ENCODE data around the gene ARMC10. TPM values are rescaled to one million over a fixed set of nuclear protein-coding genes. Genes with fewer than 3 reads are reported as not detected.

The ARMC10 gene
- polyA plus RNA-seq, 1 donor from 2014 or later = 28.8 TPM

DNA sequence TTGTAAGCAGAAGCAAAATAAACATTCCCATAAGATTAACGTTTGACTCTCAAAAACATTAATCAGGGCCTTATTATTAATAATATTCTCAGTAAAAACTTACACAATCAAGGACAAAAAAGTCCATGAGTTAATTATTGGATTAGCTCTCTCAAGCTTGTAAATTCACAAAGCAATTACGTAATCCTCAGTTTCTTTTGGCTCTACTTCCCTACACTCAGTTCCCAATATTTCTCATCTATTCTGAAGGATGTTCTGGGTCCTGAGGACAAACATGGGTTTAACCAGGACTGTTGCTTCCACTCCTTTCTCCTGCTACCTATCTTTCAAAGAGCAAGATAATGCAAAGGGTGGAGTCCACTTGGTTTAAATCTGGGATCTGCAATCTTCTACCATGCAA is 15.5 kb upstream of the ARMC10 start:
- Histone ChIP-seq H3K9me2 (ENCODE audit: insufficient read depth, low read length) (no peaks in the 10 kb centered on the region), H3K27me3 (ENCODE audit: insufficient read depth, low read depth, low read length) (no peaks in the 10 kb centered on the region), H4K20me1 (ENCODE audit: insufficient read depth) (no peaks in the 10 kb centered on the region), H3K36me3 (ENCODE audit: insufficient read depth, low read length) (no peaks in the 10 kb centered on the region), H3K4me3 (ENCODE audit: low read length) (no peak overlapping the region), H3K79me2 (replicated peaks; ENCODE audit: insufficient read depth, low read length) (no peaks in the 10 kb centered on the region), H3K4me2 (ENCODE audit: low read length) (no peak overlapping the region), H2AFZ (ENCODE audit: low read depth, low read length) (no peak overlapping the region), H3K27ac (ENCODE audit: low read length) (no peak overlapping the region), H3F3A (ENCODE audit: insufficient read depth, low read length, poor library complexity, severe bottlenecking) (no peaks in the 10 kb centered on the region), H3K9me3 (ENCODE audit: low read length) (no peaks in the 10 kb centered on the region), H3K9ac (ENCODE audit: low read length) (no peak overlapping the region)
- TF ChIP-seq MXI1 (conservative IDR thresholded peaks at IDR 0.05; ENCODE audit: poor library complexity, severe bottlenecking) = no peak
- TF ChIP-seq, protein P1, sequence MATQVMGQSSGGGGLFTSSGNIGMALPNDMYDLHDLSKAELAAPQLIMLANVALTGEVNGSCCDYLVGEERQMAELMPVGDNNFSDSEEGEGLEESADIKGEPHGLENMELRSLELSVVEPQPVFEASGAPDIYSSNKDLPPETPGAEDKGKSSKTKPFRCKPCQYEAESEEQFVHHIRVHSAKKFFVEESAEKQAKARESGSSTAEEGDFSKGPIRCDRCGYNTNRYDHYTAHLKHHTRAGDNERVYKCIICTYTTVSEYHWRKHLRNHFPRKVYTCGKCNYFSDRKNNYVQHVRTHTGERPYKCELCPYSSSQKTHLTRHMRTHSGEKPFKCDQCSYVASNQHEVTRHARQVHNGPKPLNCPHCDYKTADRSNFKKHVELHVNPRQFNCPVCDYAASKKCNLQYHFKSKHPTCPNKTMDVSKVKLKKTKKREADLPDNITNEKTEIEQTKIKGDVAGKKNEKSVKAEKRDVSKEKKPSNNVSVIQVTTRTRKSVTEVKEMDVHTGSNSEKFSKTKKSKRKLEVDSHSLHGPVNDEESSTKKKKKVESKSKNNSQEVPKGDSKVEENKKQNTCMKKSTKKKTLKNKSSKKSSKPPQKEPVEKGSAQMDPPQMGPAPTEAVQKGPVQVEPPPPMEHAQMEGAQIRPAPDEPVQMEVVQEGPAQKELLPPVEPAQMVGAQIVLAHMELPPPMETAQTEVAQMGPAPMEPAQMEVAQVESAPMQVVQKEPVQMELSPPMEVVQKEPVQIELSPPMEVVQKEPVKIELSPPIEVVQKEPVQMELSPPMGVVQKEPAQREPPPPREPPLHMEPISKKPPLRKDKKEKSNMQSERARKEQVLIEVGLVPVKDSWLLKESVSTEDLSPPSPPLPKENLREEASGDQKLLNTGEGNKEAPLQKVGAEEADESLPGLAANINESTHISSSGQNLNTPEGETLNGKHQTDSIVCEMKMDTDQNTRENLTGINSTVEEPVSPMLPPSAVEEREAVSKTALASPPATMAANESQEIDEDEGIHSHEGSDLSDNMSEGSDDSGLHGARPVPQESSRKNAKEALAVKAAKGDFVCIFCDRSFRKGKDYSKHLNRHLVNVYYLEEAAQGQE (IDR thresholded peaks at IDR 0.05; ENCODE audit: borderline replicate concordance) = no peak
- TF ChIP-seq POLR2AphosphoS5 (IDR thresholded peaks at IDR 0.05) = no peak
- TF ChIP-seq EZH2 (IDR thresholded peaks at IDR 0.05; ENCODE audit: borderline replicate concordance, insufficient read depth, low read length, poor library complexity, severe bottlenecking) = no peak
- no peak for TF ChIP-seq SMC3 (conservative IDR thresholded peaks at IDR 0.05; ENCODE audit: poor library complexity)
- TF ChIP-seq RAD21 (conservative IDR thresholded peaks at IDR 0.05) = no peak
- TF ChIP-seq, protein P2, sequence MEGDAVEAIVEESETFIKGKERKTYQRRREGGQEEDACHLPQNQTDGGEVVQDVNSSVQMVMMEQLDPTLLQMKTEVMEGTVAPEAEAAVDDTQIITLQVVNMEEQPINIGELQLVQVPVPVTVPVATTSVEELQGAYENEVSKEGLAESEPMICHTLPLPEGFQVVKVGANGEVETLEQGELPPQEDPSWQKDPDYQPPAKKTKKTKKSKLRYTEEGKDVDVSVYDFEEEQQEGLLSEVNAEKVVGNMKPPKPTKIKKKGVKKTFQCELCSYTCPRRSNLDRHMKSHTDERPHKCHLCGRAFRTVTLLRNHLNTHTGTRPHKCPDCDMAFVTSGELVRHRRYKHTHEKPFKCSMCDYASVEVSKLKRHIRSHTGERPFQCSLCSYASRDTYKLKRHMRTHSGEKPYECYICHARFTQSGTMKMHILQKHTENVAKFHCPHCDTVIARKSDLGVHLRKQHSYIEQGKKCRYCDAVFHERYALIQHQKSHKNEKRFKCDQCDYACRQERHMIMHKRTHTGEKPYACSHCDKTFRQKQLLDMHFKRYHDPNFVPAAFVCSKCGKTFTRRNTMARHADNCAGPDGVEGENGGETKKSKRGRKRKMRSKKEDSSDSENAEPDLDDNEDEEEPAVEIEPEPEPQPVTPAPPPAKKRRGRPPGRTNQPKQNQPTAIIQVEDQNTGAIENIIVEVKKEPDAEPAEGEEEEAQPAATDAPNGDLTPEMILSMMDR (IDR thresholded peaks at IDR 0.05; ENCODE audit: poor library complexity, severe bottlenecking) = no peak
- no peak for TF ChIP-seq EP300 (conservative IDR thresholded peaks at IDR 0.05; ENCODE audit: poor library complexity, severe bottlenecking)
- TF ChIP-seq TAF1 (IDR thresholded peaks at IDR 0.05; ENCODE audit: low read depth) = no peak

DNA sequence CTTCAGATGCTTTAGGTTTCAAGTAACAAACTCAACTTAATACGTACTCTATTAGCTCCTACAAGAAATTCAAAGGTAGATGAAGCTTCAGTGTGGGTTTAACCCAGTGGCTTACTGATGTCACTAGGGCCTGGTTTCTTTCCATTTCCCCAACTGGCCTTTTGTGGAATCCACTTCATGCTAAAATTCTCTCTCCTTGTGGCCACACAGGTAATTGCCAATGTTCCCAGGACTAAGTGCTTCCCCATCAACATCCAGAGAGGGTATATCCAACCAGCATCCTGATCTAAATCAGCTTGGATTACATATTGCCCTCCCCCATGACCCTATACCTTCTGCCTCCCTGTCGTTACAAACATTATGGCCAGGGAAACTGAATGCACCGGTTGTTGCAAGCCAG is 11.0 kb upstream of the ARMC10 start:
- no peaks in the 10 kb centered on the region for H4K20me1 ChIP-seq (ENCODE audit: insufficient read depth)
- no peak overlapping the region for H3K4me2 ChIP-seq (ENCODE audit: low read length)
- H3K9me3 ChIP-seq (ENCODE audit: low read length) = no peaks in the 10 kb centered on the region
- no peaks in the 10 kb centered on the region for H3F3A ChIP-seq (ENCODE audit: insufficient read depth, low read length, poor library complexity, severe bottlenecking)
- no peak overlapping the region for H3K9ac ChIP-seq (ENCODE audit: low read length)
- no peak overlapping the region for H3K27ac ChIP-seq (ENCODE audit: low read length)
- H3K27me3 ChIP-seq (ENCODE audit: insufficient read depth, low read depth, low read length) = no peaks in the 10 kb centered on the region
- H3K4me3 ChIP-seq (ENCODE audit: low read length) = no peak overlapping the region
- H3K36me3 ChIP-seq (ENCODE audit: insufficient read depth, low read length) = no peaks in the 10 kb centered on the region
- H3K9me2 ChIP-seq (ENCODE audit: insufficient read depth, low read length) = no peaks in the 10 kb centered on the region
- H3K79me2 ChIP-seq (replicated peaks; ENCODE audit: insufficient read depth, low read length) = no peaks in the 10 kb centered on the region
- TF ChIP-seq EP300 (conservative IDR thresholded peaks at IDR 0.05; ENCODE audit: poor library complexity, severe bottlenecking) (no peak), POLR2AphosphoS5 (IDR thresholded peaks at IDR 0.05) (no peak), MXI1 (conservative IDR thresholded peaks at IDR 0.05; ENCODE audit: poor library complexity, severe bottlenecking) (no peak), RAD21 (conservative IDR thresholded peaks at IDR 0.05) (no peak), TAF1 (IDR thresholded peaks at IDR 0.05; ENCODE audit: low read depth) (no peak), EZH2 (IDR thresholded peaks at IDR 0.05; ENCODE audit: borderline replicate concordance, insufficient read depth, low read length, poor library complexity, severe bottlenecking) (no peak), SMC3 (conservative IDR thresholded peaks at IDR 0.05; ENCODE audit: poor library complexity) (no peak)
- TF ChIP-seq, protein P1 (IDR thresholded peaks at IDR 0.05; ENCODE audit: borderline replicate concordance) = no peak
- TF ChIP-seq, protein P2 (IDR thresholded peaks at IDR 0.05; ENCODE audit: poor library complexity, severe bottlenecking) = no peak
- H2AFZ ChIP-seq (ENCODE audit: low read depth, low read length) = no peak overlapping the region
